IPS DF 4.7 (cell line): ENCODE measurements around the gene LIMA1.
A peak's percentile ranks its signal among the peaks of the same experiment; 100 is the strongest.
"Not testable (repeated sequence)": the region's sequence is repeated elsewhere in the genome, so short reads cannot be mapped to it uniquely, and the experiment has no call there.

ENCODE experiments used
- DNase-seq: peaks from one replicate; pipeline ENCODE4 v3.0.0-alpha.2; 2013; ENCODE audit warnings: low spot score; ENCODE audit errors: extremely low read depth

LIMA1 gene

GRCh38 chr12:50187084-50187900, 96.0 kb downstream of the LIMA1 start:
- no peak for DNase-seq

GRCh38 chr12:50186681-50187080, 96.6 kb downstream of the LIMA1 start:
- no peak for DNase-seq

- DNase-seq = no peak
Measured at GRCh38 chr12:50185970-50186663, 97.2 kb downstream of the LIMA1 start.

GRCh38 chr12:50185301-50185895, 97.9 kb downstream of the LIMA1 start:
- no peak for DNase-seq

GRCh38 chr12:50184261-50184660, 99.1 kb downstream of the LIMA1 start:
- DNase-seq = no peak

GRCh38 chr12:50182461-50182860, 100.9 kb downstream of the LIMA1 start:
- DNase-seq = no peak

- no peak for DNase-seq
Measured at GRCh38 chr12:50181691-50182090, 101.6 kb downstream of the LIMA1 start.

GRCh38 chr12:50175716-50176026, 107.6 kb downstream of the LIMA1 start:
- DNase-seq = no peak

- no peak for DNase-seq
Measured at GRCh38 chr12:50174971-50175715, 108.2 kb downstream of the LIMA1 start.

- peak; percentile 96 for DNase-seq
Measured at GRCh38 chr12:50167049-50167828, 116.1 kb downstream of the LIMA1 start, which contains the start of gene CERS5. Gene CERS5, minus strand, starts transcription at chr12:50167369. Its CDS starts 72 bp downstream, at chr12:50167297.

- DNase-seq = no peak
Measured at GRCh38 chr12:50166799-50167048, 116.6 kb downstream of the LIMA1 start.

GRCh38 chr12:50164963-50165362, 118.4 kb downstream of the LIMA1 start:
- DNase-seq = no peak

- no peak for DNase-seq
Measured at GRCh38 chr12:50162230-50162629, 121.1 kb downstream of the LIMA1 start.

GRCh38 chr12:50160643-50161042, 122.7 kb downstream of the LIMA1 start:
- DNase-seq = no peak

GRCh38 chr12:50157259-50157658, 126.1 kb downstream of the LIMA1 start:
- no peak for DNase-seq

- DNase-seq = no peak
Measured at GRCh38 chr12:50156641-50157040, 126.7 kb downstream of the LIMA1 start.

- not testable (repeated sequence) for DNase-seq
Measured at GRCh38 chr12:50154947-50155346, 128.4 kb downstream of the LIMA1 start.

GRCh38 chr12:50151047-50151687, 132.2 kb downstream of the LIMA1 start:
- DNase-seq = no peak

GRCh38 chr12:50149311-50149710, 134.0 kb downstream of the LIMA1 start:
- DNase-seq = no peak

- not testable (repeated sequence) for DNase-seq
Measured at GRCh38 chr12:50148011-50148410, 135.3 kb downstream of the LIMA1 start.

- DNase-seq = no peak
Measured at GRCh38 chr12:50147281-50147680, 136.0 kb downstream of the LIMA1 start.
